Measurements from ENCODE around the gene AQP2.

GRCh38 chr12:49983892-49984291, 33.4 kb downstream of the AQP2 start:
- TF ChIP-seq ZNF670 (CRISPR knock-in tag; IDR thresholded peaks at IDR 0.05; ENCODE audit: borderline replicate concordance), result no peak
- TF ChIP-seq POLR2AphosphoS5 (IDR thresholded peaks at IDR 0.05; ENCODE audit: low read depth, low read length), result no peak
- TF ChIP-seq MED1 (CRISPR knock-in tag; IDR thresholded peaks at IDR 0.05), result no peak
- TF ChIP-seq, protein P1, sequence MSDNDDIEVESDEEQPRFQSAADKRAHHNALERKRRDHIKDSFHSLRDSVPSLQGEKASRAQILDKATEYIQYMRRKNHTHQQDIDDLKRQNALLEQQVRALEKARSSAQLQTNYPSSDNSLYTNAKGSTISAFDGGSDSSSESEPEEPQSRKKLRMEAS (IDR thresholded peaks at IDR 0.05), result no peak
- no peak for TF ChIP-seq CREM (IDR thresholded peaks at IDR 0.05)
- no peak for TF ChIP-seq CREM (CRISPR knock-in tag; IDR thresholded peaks at IDR 0.05)

Data from HepG2 (cell line).